Kidney glomerular epithelial cell (primary cell): ENCODE measurements around the gene MAGEH1.

Experiments used
- DNase-seq: peaks from one replicate; lab custom pipeline; 2025; lab: John Stamatoyannopoulos, UW

Gene MAGEH1

GRCh38 chrX:55490121-55490520, 38.2 kb downstream of the MAGEH1 start:
- DNase-seq = no peak

GRCh38 chrX:55490974-55491373, 39.0 kb downstream of the MAGEH1 start:
- DNase-seq = no peak
